K562 (cell line): ENCODE measurements around the gene BLM. TPM values are rescaled to one million over a fixed set of nuclear protein-coding genes. Genes with fewer than 3 reads are reported as not detected.
"Not testable (repeated sequence)": the region's sequence is repeated elsewhere in the genome, so short reads cannot be mapped to it uniquely, and the experiment has no call there.

Experiments used
- ATAC-seq: fragments of 200-7000 bp; cut with Tn5 transposase; 3 replicates; pipeline ENCODE4 v1.9.1; 2020; ENCODE audit warnings: moderate library complexity
- BruUV-seq: library from RNA; stranded (reverse); fragments of 400-500 nt; replicated peaks from 2 replicates; lab custom pipeline; 2021; lab: Mats Ljungman, UMichigan
- CTCF ChIA-PET: fragments of 300-600 bp; formaldehyde crosslinking; extraction: SDS; loops from one replicate; lab custom pipeline; 2021; ENCODE audit warnings: low intra/inter-chr PET ratio; lab: Yijun Ruan, JAX
- POLR2A ChIA-PET: fragments of 300-600, 350-650 bp; sonication (Branson Sonifier 250); formaldehyde crosslinking; extraction: SDS; loops from one replicate; lab custom pipeline; 2021; ENCODE audit warnings: antibody characterized with exemption, inconsistent platforms; lab: Yijun Ruan, JAX
- DNase-seq, 4 experiments: peaks; one replicate each; pipeline versions ENCODE4 v3.0.0 to v3.0.0-alpha.2; 2011 to 2018; ENCODE audit warnings: low spot score in 3 of 4, mixed read lengths in 3 of 4; ENCODE audit errors: extremely low read depth in 1 of 4
- FAIRE-seq: peaks from 2 replicates; lab custom pipeline; 2011; peaks lifted over from hg19 to GRCh38; lab: Jason Lieb, UNC
- H2AFZ ChIP-seq: 2 replicates; pipeline ENCODE4 v1.6.0; 2011; ENCODE audit warnings: low read depth, low read length, control low read depth, inconsistent platforms
- H3K27ac ChIP-seq: fragments of 200-600 bp; 3 replicates; pipeline ENCODE4 v1.8.0; 2011; ENCODE audit warnings: low read depth, mild to moderate bottlenecking, control low read depth, inconsistent platforms, low read length, moderate library complexity, mixed read lengths; ENCODE audit errors: extremely low read depth
- H3K27me3 ChIP-seq, 2 experiments: fragments of 300-600 bp in 1 of 2; 2 replicates in 1 of 2; 3 replicates in 1 of 2; pipeline versions ENCODE4 v1.6.0 to v1.8.0; 2011; ENCODE audit warnings: inconsistent platforms in 2 of 2, low read length in 2 of 2, mild to moderate bottlenecking in 1 of 2, mixed read lengths in 1 of 2, moderate library complexity in 1 of 2; ENCODE audit not compliant: control insufficient read depth in 2 of 2, insufficient read depth in 2 of 2
- H3K36me3 ChIP-seq: fragments of 300-600 bp; 3 replicates; pipeline ENCODE4 v1.8.0; 2011; ENCODE audit warnings: mild to moderate bottlenecking, low read length, inconsistent platforms; ENCODE audit not compliant: control insufficient read depth, insufficient read depth
- H3K4me1 ChIP-seq, 2 experiments: fragments of 200-600 bp in 1 of 2; replicated peaks in 1 of 2; 2 replicates in 1 of 2; 3 replicates in 1 of 2; pipeline versions ENCODE4 v1.5.1 to v1.8.0; 2011; ENCODE audit warnings: inconsistent platforms in 2 of 2, low read length in 2 of 2, mild to moderate bottlenecking in 1 of 2, mixed read lengths in 1 of 2, moderate library complexity in 1 of 2; ENCODE audit not compliant: control insufficient read depth in 2 of 2, insufficient read depth in 2 of 2
- H3K4me2 ChIP-seq: 2 replicates; pipeline ENCODE4 v1.6.1; 2011; ENCODE audit warnings: low read length, control low read depth, inconsistent platforms, mixed read lengths; ENCODE audit not compliant: insufficient read depth
- H3K4me3 ChIP-seq: fragments of 200-600 bp; sonication (generic), shearing (Covaris generic); 2 replicates; pipeline ENCODE4 v1.5.1; 2016; ENCODE audit warnings: control low read depth, inconsistent platforms
- H3K79me2 ChIP-seq: fragments of 200-600 bp; 3 replicates; pipeline ENCODE4 v1.8.0; 2011; ENCODE audit warnings: low read length, inconsistent platforms; ENCODE audit not compliant: control insufficient read depth, insufficient read depth
- H3K9ac ChIP-seq, 2 experiments: 2 replicates each; pipeline versions ENCODE4 v1.6.0 to v1.6.1; 2011; ENCODE audit warnings: low read depth in 2 of 2, low read length in 2 of 2, control low read depth in 1 of 2, inconsistent platforms in 1 of 2, mild to moderate bottlenecking in 1 of 2, mixed read lengths in 1 of 2; ENCODE audit not compliant: insufficient read depth in 1 of 2
- H3K9me1 ChIP-seq: one replicate; pipeline ENCODE4 v1.6.0; 2011; ENCODE audit warnings: inconsistent platforms, mild to moderate bottlenecking, low read length, moderate library complexity; ENCODE audit not compliant: control insufficient read depth, insufficient read depth
- H3K9me3 ChIP-seq: replicated peaks from 2 replicates; pipeline ENCODE4 v1.5.1; 2011; ENCODE audit warnings: low read depth, low read length, inconsistent platforms; ENCODE audit not compliant: control insufficient read depth, insufficient read depth
- H4K20me1 ChIP-seq: replicated peaks from 2 replicates; pipeline ENCODE4 v1.6.1; 2011; ENCODE audit warnings: low read length, inconsistent platforms, mixed read lengths; ENCODE audit not compliant: control insufficient read depth, insufficient read depth
- ATF6 ChIP-seq: sonication (generic); formaldehyde crosslinking; IDR thresholded peaks from 2 replicates; pipeline ENCODE4 v1.4.0; 2020; ENCODE audit warnings: mild to moderate bottlenecking, missing genetic modification reagents
- ATF7 ChIP-seq: fragments of 450-650 bp; IDR thresholded peaks from 2 replicates; pipeline ENCODE4 v1.7.1; 2014; ENCODE audit warnings: mild to moderate bottlenecking, moderate library complexity
- FOXA3 ChIP-seq, 2 experiments: fragments of 450-650 bp in 1 of 2; sonication (generic) in 1 of 2; formaldehyde crosslinking; IDR thresholded peaks in 1 of 2; conservative IDR thresholded peaks in 1 of 2; 2 replicates each; pipeline versions ENCODE4 v1.4.0 to v1.8.0; 2020 to 2022; ENCODE audit warnings: mild to moderate bottlenecking in 2 of 2, missing genetic modification reagents in 1 of 2
- HINFP ChIP-seq: fragments of 450-650 bp; conservative IDR thresholded peaks from 2 replicates; pipeline ENCODE4 v1.6.1; 2016; ENCODE audit warnings: missing genetic modification characterization, low read depth, mild to moderate bottlenecking, control low read depth, missing compliant biosample characterization
- MAX ChIP-seq: sonication (generic); formaldehyde crosslinking; IDR thresholded peaks from 2 replicates; pipeline ENCODE4 v1.9.0; 2022; ENCODE audit warnings: mild to moderate bottlenecking, missing genetic modification reagents
- WGBS: fragments of 100-300 bp; shearing (Covaris generic); methylation state at CpG from one replicate; pipeline ENCODE4 v1.1.6; 2016; ENCODE audit warnings: low coverage, mixed read lengths; ENCODE audit not compliant: insufficient coverage; ENCODE audit errors: missing lambda C conversion rate; 5-methylcytosine and 5-hydroxymethylcytosine counted together
- in situ Hi-C: fragments of 300-500 bp; cut with MboI; formaldehyde crosslinking; loops from 4 replicates; pipeline ENCODE4 v1.15.0; 2018; ENCODE audit warnings: inconsistent platforms, mixed read lengths
- intact Hi-C: fragments of 100-400 bp; cut with micrococcal nuclease; formaldehyde crosslinking; loops from 2 replicates; pipeline ENCODE4 v1.14.2; 2022
- polyA plus RNA-seq, 8 experiments: library from polyadenylated mRNA; depleted of rRNA in 4 of 8; stranded (reverse) in 5 of 8; unstranded in 3 of 8; fragments of >200 nt; fragmentation: Nextera tagmentation in 2 of 8; fragmentation: Illumina TruSeq in 1 of 8; extraction: Ambion mirVana in 2 of 8; extraction: Trizol in 1 of 8; gene quantifications; 2 replicates each; pipeline versions ENCODE4 v1.2.1 to v1.2.3, GENCODE V29; 2011 to 2014; ENCODE audit warnings: inconsistent platforms in 1 of 8, missing spikeins in 1 of 8
- total RNA-seq, 7 experiments: library from RNA; depleted of rRNA in 6 of 7; stranded (reverse); fragments of >200 nt in 6 of 7; fragmentation: Illumina TruSeq in 2 of 7; extraction: Trizol in 2 of 7; gene quantifications; 2 replicates each; pipeline versions ENCODE4 v1.2.1 to v1.2.3, GENCODE V29; 2011 to 2021; ENCODE audit warnings: low replicate concordance in 1 of 7

Gene BLM
- total and polyA plus RNA-seq, 9 of the 15 experiments (the other 6 are each of a cell fraction or from before 2014, with no cell fraction given) = 21.0 to 56.0 (median 43.9) TPM

- Histone ChIP-seq H3K4me1 (peaks cover 10 to 46% of the 10 kb centered on the region in 2 experiments), H3K4me2 (no peak overlapping the region), H3K27me3 (no peaks in the 10 kb centered on the region), H4K20me1 (no peaks in the 10 kb centered on the region), H3K4me3 (no peak overlapping the region), H2AFZ (no peak overlapping the region), H3K9me1 (no peaks in the 10 kb centered on the region), H3K79me2 (no peaks in the 10 kb centered on the region), H3K36me3 (no peaks in the 10 kb centered on the region), H3K27ac (no peak overlapping the region), H3K9ac (no peak overlapping the region), H3K9me3 (no peaks in the 10 kb centered on the region; the same call in 1 of the 2 replicates)
- whole genome bisulfite sequencing = 62% methylated on average over 7 of the region's 7 CpGs
- in situ Hi-C loops (no loop called here), intact Hi-C loops (loop anchor here (5.0 kb wide), 1 partner anchor 49 kb away; no protein-coding TSS in a partner anchor)
- 0 out of 2 replicates have a peak, but pooled peaks have one; percentile 25 for TF ChIP-seq MAX (CRISPR knock-in tag)
- TF ChIP-seq FOXA3 (CRISPR knock-in tag; conservative IDR thresholded peaks at IDR 0.05 in 1 of 2, IDR thresholded peaks at IDR 0.05 in 1 of 2) = 0 out of 4 replicates have a peak, but pooled peaks of 1 of the 2 experiments have one; percentile 7
- no peak for TF ChIP-seq HINFP
- TF ChIP-seq ATF6 (CRISPR knock-in tag) = no peak
- TF ChIP-seq ATF7 = no peak
- CTCF ChIA-PET = no interaction called here
- POLR2A ChIA-PET = interaction anchor here (0.7 kb wide), 1 partner anchor 17 kb away, joined by 3 read pairs; no protein-coding TSS in a partner anchor
- no peak for FAIRE-seq
- BruUV-seq = no TSS peak
- no peak for DNase-seq
- no peak for ATAC-seq
Observed at GRCh38 chr15:90823455-90823974, 106.4 kb downstream of the BLM start.

GRCh38 chr15:90825115-90825899, 108.2 kb downstream of the BLM start:
- 82% methylated on average over 39 of the region's 49 CpGs for WGBS

More at GRCh38 chr15:90825115-90825899, 108.2 kb downstream of the BLM start:
- BruUV-seq, H3K4me2 ChIP-seq, in situ Hi-C loops, H3K9ac ChIP-seq, H3K79me2 ChIP-seq, H3K4me3 ChIP-seq, H4K20me1 ChIP-seq, H3K9me1 ChIP-seq, H2AFZ ChIP-seq, ATAC-seq, DNase-seq, H3K9me3 ChIP-seq, CTCF ChIA-PET, intact Hi-C loops, H3K27me3 ChIP-seq, H3K27ac ChIP-seq, FAIRE-seq, H3K36me3 ChIP-seq: not testable (repeated sequence)
- POLR2A ChIA-PET = interaction anchor here (1.1 to 1.4 kb wide), 2 partner anchors 9 to 16 kb away, joined by 3 read pairs; no protein-coding TSS in a partner anchor
- peaks cover 6 to 38% of the 10 kb centered on the region in 2 experiments; a peak in 4 of 5 replicates for H3K4me1 ChIP-seq
